ENCODE results near the gene DACT3.

DACT3 gene

DNA sequence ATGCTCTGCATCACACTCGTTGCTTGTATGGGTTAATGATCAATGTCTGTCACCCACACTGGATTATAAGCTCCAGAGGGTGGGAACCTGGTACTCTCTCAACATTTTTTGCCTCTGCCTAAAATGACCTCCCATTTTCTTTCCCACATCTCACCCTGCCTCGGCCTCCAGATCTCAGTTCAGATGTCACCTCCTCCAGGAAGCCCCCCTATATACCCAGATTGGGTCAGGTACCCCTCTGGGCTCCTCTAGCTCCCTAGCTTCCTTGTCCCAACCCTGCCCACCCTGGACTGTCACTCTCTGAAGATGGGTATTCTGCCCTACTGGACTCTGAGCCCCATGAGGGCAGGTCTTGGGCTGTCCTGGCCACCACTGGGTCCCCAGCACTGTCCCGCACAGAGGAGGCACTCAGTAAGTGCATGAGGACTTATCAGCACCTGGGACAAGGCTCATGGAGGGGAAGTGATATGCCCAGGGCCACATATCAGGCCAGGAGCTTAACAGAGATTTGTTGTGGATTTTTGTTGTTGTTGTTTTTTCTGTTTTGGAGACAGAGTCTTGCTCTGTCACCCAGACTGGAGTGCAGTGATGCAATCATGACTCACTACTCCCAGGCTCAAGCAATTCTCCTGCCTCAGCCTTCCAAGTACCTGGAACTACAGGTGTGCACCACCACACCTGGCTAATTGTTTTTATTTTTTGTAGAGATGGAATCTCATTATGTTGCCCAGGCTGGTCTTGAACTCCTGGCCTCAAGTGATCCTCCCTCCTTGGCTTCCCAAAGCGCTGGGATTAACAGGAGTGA, 32.1 kb upstream of the DACT3 start:
- no peaks in the 10 kb centered on the region for H3K79me2 ChIP-seq (ENCODE audit: insufficient read depth, low read length)
- no peaks in the 10 kb centered on the region for H3K9me2 ChIP-seq (replicated peaks; ENCODE audit: low read depth, low read length)
- H3K4me2 ChIP-seq (ENCODE audit: low read depth, low read length, poor library complexity, severe bottlenecking), result no peak overlapping the region
- H3K36me3 ChIP-seq (ENCODE audit: insufficient read depth, low read length), result peaks cover 85% of the 10 kb centered on the region
- no peaks in the 10 kb centered on the region for H3K9me3 ChIP-seq (ENCODE audit: insufficient read depth, low read depth, low read length)
- H2AFZ ChIP-seq (ENCODE audit: low read length), result no peak overlapping the region
- H3F3A ChIP-seq (ENCODE audit: low read depth), result no peaks in the 10 kb centered on the region
- no peak overlapping the region for H3K4me3 ChIP-seq (ENCODE audit: low read length, poor library complexity, severe bottlenecking)
- TF ChIP-seq, protein P1, sequence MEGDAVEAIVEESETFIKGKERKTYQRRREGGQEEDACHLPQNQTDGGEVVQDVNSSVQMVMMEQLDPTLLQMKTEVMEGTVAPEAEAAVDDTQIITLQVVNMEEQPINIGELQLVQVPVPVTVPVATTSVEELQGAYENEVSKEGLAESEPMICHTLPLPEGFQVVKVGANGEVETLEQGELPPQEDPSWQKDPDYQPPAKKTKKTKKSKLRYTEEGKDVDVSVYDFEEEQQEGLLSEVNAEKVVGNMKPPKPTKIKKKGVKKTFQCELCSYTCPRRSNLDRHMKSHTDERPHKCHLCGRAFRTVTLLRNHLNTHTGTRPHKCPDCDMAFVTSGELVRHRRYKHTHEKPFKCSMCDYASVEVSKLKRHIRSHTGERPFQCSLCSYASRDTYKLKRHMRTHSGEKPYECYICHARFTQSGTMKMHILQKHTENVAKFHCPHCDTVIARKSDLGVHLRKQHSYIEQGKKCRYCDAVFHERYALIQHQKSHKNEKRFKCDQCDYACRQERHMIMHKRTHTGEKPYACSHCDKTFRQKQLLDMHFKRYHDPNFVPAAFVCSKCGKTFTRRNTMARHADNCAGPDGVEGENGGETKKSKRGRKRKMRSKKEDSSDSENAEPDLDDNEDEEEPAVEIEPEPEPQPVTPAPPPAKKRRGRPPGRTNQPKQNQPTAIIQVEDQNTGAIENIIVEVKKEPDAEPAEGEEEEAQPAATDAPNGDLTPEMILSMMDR (conservative IDR thresholded peaks at IDR 0.05; ENCODE audit: low read length), result no peak
- no peak for TF ChIP-seq EZH2phosphoT487 (IDR thresholded peaks at IDR 0.05; ENCODE audit: borderline replicate concordance)
- peaks cover 8% of the 10 kb centered on the region for H4K20me1 ChIP-seq (ENCODE audit: insufficient read depth, low read length, poor library complexity, severe bottlenecking)
- no peaks in the 10 kb centered on the region for H3K4me1 ChIP-seq (ENCODE audit: insufficient read depth, low read length, poor library complexity, severe bottlenecking)
- H3K27me3 ChIP-seq (ENCODE audit: insufficient read depth, low read length, poor library complexity, severe bottlenecking), result no peaks in the 10 kb centered on the region
- H3K9ac ChIP-seq (ENCODE audit: low read depth, low read length, poor library complexity, severe bottlenecking), result no peak overlapping the region

DNA sequence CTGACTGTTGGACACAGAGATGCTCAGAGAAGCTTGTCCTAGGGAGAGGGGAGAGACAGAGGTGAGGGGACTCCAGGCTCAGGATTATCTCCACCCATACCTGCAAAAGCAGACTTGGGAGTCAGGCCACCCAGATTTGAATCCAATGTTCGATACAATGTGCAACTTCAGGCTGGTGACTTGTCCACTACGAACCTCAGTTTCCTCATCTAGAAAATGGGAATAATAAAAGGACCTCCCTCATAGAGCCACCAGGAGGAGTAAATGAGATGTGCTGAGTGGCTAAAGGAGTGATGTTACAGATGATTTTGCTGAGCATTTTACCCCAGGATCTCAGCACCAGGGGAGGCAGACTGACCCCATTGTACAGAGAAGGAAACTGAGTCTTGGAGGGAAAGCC, 31.0 kb upstream of the DACT3 start:
- H3K9ac ChIP-seq (ENCODE audit: low read depth, low read length, poor library complexity, severe bottlenecking), result no peak overlapping the region
- no peaks in the 10 kb centered on the region for H3K4me1 ChIP-seq (ENCODE audit: insufficient read depth, low read length, poor library complexity, severe bottlenecking)
- H4K20me1 ChIP-seq (ENCODE audit: insufficient read depth, low read length, poor library complexity, severe bottlenecking), result peaks cover 6% of the 10 kb centered on the region
- H3K27me3 ChIP-seq (ENCODE audit: insufficient read depth, low read length, poor library complexity, severe bottlenecking), result no peaks in the 10 kb centered on the region
- TF ChIP-seq EZH2phosphoT487 (IDR thresholded peaks at IDR 0.05; ENCODE audit: borderline replicate concordance), result no peak
- TF ChIP-seq, protein P1 (conservative IDR thresholded peaks at IDR 0.05; ENCODE audit: low read length), result no peak
- H3K4me2 ChIP-seq (ENCODE audit: low read depth, low read length, poor library complexity, severe bottlenecking), result no peak overlapping the region
- H3F3A ChIP-seq (ENCODE audit: low read depth), result no peaks in the 10 kb centered on the region
- H3K79me2 ChIP-seq (ENCODE audit: insufficient read depth, low read length), result no peaks in the 10 kb centered on the region
- H3K4me3 ChIP-seq (ENCODE audit: low read length, poor library complexity, severe bottlenecking), result no peak overlapping the region
- no peaks in the 10 kb centered on the region for H3K9me2 ChIP-seq (replicated peaks; ENCODE audit: low read depth, low read length)
- no peaks in the 10 kb centered on the region for H3K9me3 ChIP-seq (ENCODE audit: insufficient read depth, low read depth, low read length)
- no peak overlapping the region for H2AFZ ChIP-seq (ENCODE audit: low read length)
- peaks cover 85% of the 10 kb centered on the region for H3K36me3 ChIP-seq (ENCODE audit: insufficient read depth, low read length)

GRCh38 chr19:46691104-46691503, 30.1 kb upstream of the DACT3 start:
- Histone ChIP-seq H4K20me1 (ENCODE audit: insufficient read depth, low read length, poor library complexity, severe bottlenecking) (peaks cover 6% of the 10 kb centered on the region), H3K36me3 (ENCODE audit: insufficient read depth, low read length) (peaks cover 82% of the 10 kb centered on the region), H3F3A (ENCODE audit: low read depth) (no peaks in the 10 kb centered on the region), H3K4me3 (ENCODE audit: low read length, poor library complexity, severe bottlenecking) (no peak overlapping the region), H3K9ac (ENCODE audit: low read depth, low read length, poor library complexity, severe bottlenecking) (no peak overlapping the region), H3K4me1 (ENCODE audit: insufficient read depth, low read length, poor library complexity, severe bottlenecking) (no peaks in the 10 kb centered on the region), H3K27me3 (ENCODE audit: insufficient read depth, low read length, poor library complexity, severe bottlenecking) (no peaks in the 10 kb centered on the region), H3K79me2 (ENCODE audit: insufficient read depth, low read length) (no peaks in the 10 kb centered on the region), H2AFZ (ENCODE audit: low read length) (no peak overlapping the region), H3K9me3 (ENCODE audit: insufficient read depth, low read depth, low read length) (no peaks in the 10 kb centered on the region), H3K9me2 (replicated peaks; ENCODE audit: low read depth, low read length) (no peaks in the 10 kb centered on the region), H3K4me2 (ENCODE audit: low read depth, low read length, poor library complexity, severe bottlenecking) (no peak overlapping the region)
- TF ChIP-seq EZH2phosphoT487 (IDR thresholded peaks at IDR 0.05; ENCODE audit: borderline replicate concordance), result no peak
- TF ChIP-seq, protein P1 (conservative IDR thresholded peaks at IDR 0.05; ENCODE audit: low read length), result no peak

All from Loucy (cell line).